ENCODE results near the gene PIBF1. TPM values are rescaled to one million over a fixed set of nuclear protein-coding genes. Genes with fewer than 3 reads are reported as not detected.
A peak's percentile ranks its signal among the peaks of the same experiment; 100 is the strongest.

Gene PIBF1
- total and polyA plus RNA-seq, 4 donors, result 3.1 to 18.3 (median 6.5) TPM

GRCh38 chr13:72834601-72835000, 52.7 kb downstream of the PIBF1 start:
- TF ChIP-seq TAF1 (conservative IDR thresholded peaks at IDR 0.05) (no peak), ATF3 (IDR thresholded peaks at IDR 0.05) (no peak), HNF4A (conservative IDR thresholded peaks at IDR 0.05) (no peak)
- H3K4me1 ChIP-seq (ENCODE audit: control insufficient read depth in 4 of 4, insufficient read depth in 4 of 4, low read length in 3 of 4), result no peaks in the 10 kb centered on the region
- over 99% methylated on average over 3 of the region's 3 CpGs for WGBS
- H3K36me3 ChIP-seq (ENCODE audit: control insufficient read depth in 4 of 4, insufficient read depth in 3 of 4, low read depth in 1 of 4, low read length in 3 of 4), result peaks cover 0 to 9% (median 4%) of the 10 kb centered on the region in 4 donors
- no peaks in the 10 kb centered on the region for H3K27me3 ChIP-seq (ENCODE audit: control insufficient read depth in 4 of 4, insufficient read depth in 4 of 4, low read length in 3 of 4)
- no peak for DNase-seq (ENCODE audit: low spot score)
- H3K4me3 ChIP-seq (ENCODE audit: low read depth in 1 of 3, low read length in 3 of 3), result no peak overlapping the region
- no peak overlapping the region for H3K9ac ChIP-seq (ENCODE audit: low read depth in 1 of 2, low read length in 2 of 2)
- H3K9me3 ChIP-seq (ENCODE audit: control insufficient read depth in 4 of 4, low read length in 3 of 4), result no peaks in the 10 kb centered on the region
- H3K27ac ChIP-seq (ENCODE audit: low read depth in 1 of 2, low read length in 2 of 2), result no peak overlapping the region

GRCh38 chr13:72839831-72840426, 58.0 kb downstream of the PIBF1 start:
- H3K9ac ChIP-seq (ENCODE audit: low read depth in 1 of 2, low read length in 2 of 2), result no peak overlapping the region
- no peak overlapping the region for H3K27ac ChIP-seq (ENCODE audit: low read depth in 1 of 2, low read length in 2 of 2)
- no peak overlapping the region for H3K4me3 ChIP-seq (ENCODE audit: low read depth in 1 of 3, low read length in 3 of 3)
- peaks cover 0 to 1% (median 0%) of the 10 kb centered on the region in 4 donors for H3K4me1 ChIP-seq (ENCODE audit: control insufficient read depth in 4 of 4, insufficient read depth in 4 of 4, low read length in 3 of 4)
- TF ChIP-seq SP1 (IDR thresholded peaks at IDR 0.05) (no peak), MAX (IDR thresholded peaks at IDR 0.05) (no peak), HNF4A (conservative IDR thresholded peaks at IDR 0.05) (no peak), EGR1 (IDR thresholded peaks at IDR 0.05; ENCODE audit: low read depth in 2 of 2) (no peak), CTCF (IDR thresholded peaks at IDR 0.05; ENCODE audit: low read depth, low read length, missing input control) (peak; percentile 61), RXRA (IDR thresholded peaks at IDR 0.05) (no peak), HNF4G (IDR thresholded peaks at IDR 0.05) (no peak), REST (IDR thresholded peaks at IDR 0.05) (no peak), FOXA1 (IDR thresholded peaks at IDR 0.05) (no peak), RAD21 (IDR thresholded peaks at IDR 0.05) (peak; percentile 84 to 90)
- 81% methylated on average over 1 of the region's 1 CpG for WGBS
- no peaks in the 10 kb centered on the region for H3K9me3 ChIP-seq (ENCODE audit: control insufficient read depth in 4 of 4, low read length in 3 of 4)
- H3K27me3 ChIP-seq (ENCODE audit: control insufficient read depth in 4 of 4, insufficient read depth in 4 of 4, low read length in 3 of 4), result no peaks in the 10 kb centered on the region
- peaks cover 3 to 9% (median 4%) of the 10 kb centered on the region in 4 donors for H3K36me3 ChIP-seq (ENCODE audit: control insufficient read depth in 4 of 4, insufficient read depth in 3 of 4, low read depth in 1 of 4, low read length in 3 of 4)
- peak; percentile 48 for DNase-seq (ENCODE audit: low spot score)
